Endothelial cell of umbilical vein (primary cell): ENCODE measurements around the gene KCTD16.

Experiments
- CTCF ChIP-seq, 2 donors: IDR thresholded peaks; 1 replicate in 1 of 2; 2 replicates in 1 of 2; pipeline ENCODE4 v1.5.1; 2011; ENCODE audit warnings: low read length in 2 of 2, mild to moderate bottlenecking in 2 of 2, moderate library complexity in 2 of 2, control low read depth in 1 of 2, inconsistent platforms in 1 of 2, low read depth in 1 of 2; ENCODE audit not compliant: insufficient read depth in 1 of 2; ENCODE audit errors: extremely low read depth in 1 of 2
- EZH2 ChIP-seq: IDR thresholded peaks from 2 replicates; pipeline ENCODE4 v1.6.1; 2012; ENCODE audit warnings: borderline replicate concordance, low read depth, mild to moderate bottlenecking, moderate library complexity, low read length, inconsistent platforms; ENCODE audit not compliant: severe bottlenecking
- FOS ChIP-seq: IDR thresholded peaks from 2 replicates; pipeline ENCODE4 v1.6.1; 2011; ENCODE audit warnings: mild to moderate bottlenecking, low read length, moderate library complexity, borderline replicate concordance; ENCODE audit not compliant: insufficient read depth
- MAX ChIP-seq: IDR thresholded peaks from 2 replicates; pipeline ENCODE4 v1.6.1; 2011; ENCODE audit not compliant: insufficient read depth, insufficient read length
- MYC ChIP-seq: IDR thresholded peaks from one replicate; pipeline ENCODE4 v1.6.1; 2011; ENCODE audit warnings: mild to moderate bottlenecking, low read depth, low read length
- POLR2A ChIP-seq: IDR thresholded peaks from 2 replicates; pipeline ENCODE4 v1.6.1; 2012; ENCODE audit warnings: low read depth, mild to moderate bottlenecking, control low read depth, low read length
- POLR2AphosphoS5 ChIP-seq: IDR thresholded peaks from 2 replicates; pipeline ENCODE4 v1.6.1; 2012; ENCODE audit warnings: low read depth, mild to moderate bottlenecking, control low read depth, low read length, moderate library complexity; ENCODE audit not compliant: insufficient read depth

- TF ChIP-seq POLR2A (no peak), EZH2 (no peak), CTCF (IDR thresholded peaks at IDR 0.05; ENCODE audit: extremely low read depth in 1 of 2, insufficient read depth in 1 of 2, low read depth in 1 of 2, low read length in 2 of 2) (no peak), POLR2AphosphoS5 (no peak), MYC (no peak), MAX (no peak), FOS (no peak)
Observed at GRCh38 chr5:144298658-144299057, 128.0 kb downstream of the KCTD16 start.
